HG03442 (cell line): Measurements from ENCODE around the gene PUS10.

Source experiments
- ATAC-seq: cut with Tn5 transposase; IDR thresholded peaks from one replicate; pipeline ENCODE4 v1.9.1; 2021; ENCODE audit warnings: mild to moderate bottlenecking, moderate library complexity; ENCODE audit not compliant: unreplicated experiment

PUS10 gene

GRCh38 chr2:60974652-60975051, 43.4 kb downstream of the PUS10 start:
- no peak for ATAC-seq

- ATAC-seq, result no peak
Measured at GRCh38 chr2:60973705-60974104, 44.4 kb downstream of the PUS10 start.

- no peak for ATAC-seq
Measured at GRCh38 chr2:60972889-60973656, 45.0 kb downstream of the PUS10 start.

- peak; percentile 50 for ATAC-seq
Measured at GRCh38 chr2:60966507-60967405, 51.3 kb downstream of the PUS10 start.

- no peak for ATAC-seq
Measured at GRCh38 chr2:60965499-60965785, 52.6 kb downstream of the PUS10 start.

GRCh38 chr2:60964651-60965498, 53.2 kb downstream of the PUS10 start:
- no peak for ATAC-seq

- no peak for ATAC-seq
Measured at GRCh38 chr2:60963190-60963589, 54.9 kb downstream of the PUS10 start.

GRCh38 chr2:60962528-60962927, 55.5 kb downstream of the PUS10 start:
- no peak for ATAC-seq

GRCh38 chr2:60961457-60961856, 56.6 kb downstream of the PUS10 start:
- ATAC-seq, result no peak

- no peak for ATAC-seq
Measured at GRCh38 chr2:60960706-60961105, 57.3 kb downstream of the PUS10 start.

GRCh38 chr2:60959501-60959900, 58.6 kb downstream of the PUS10 start:
- ATAC-seq, result no peak

GRCh38 chr2:60958800-60959199, 59.3 kb downstream of the PUS10 start:
- ATAC-seq, result no peak

- ATAC-seq, result no peak
Measured at GRCh38 chr2:60958361-60958760, 59.7 kb downstream of the PUS10 start.

- no peak for ATAC-seq
Measured at GRCh38 chr2:60957643-60958042, 60.4 kb downstream of the PUS10 start.

- no peak for ATAC-seq
Measured at GRCh38 chr2:60957224-60957623, 60.8 kb downstream of the PUS10 start.

GRCh38 chr2:60954139-60954538, 63.9 kb downstream of the PUS10 start:
- ATAC-seq, result peak; percentile 39

- ATAC-seq, result no peak
Measured at GRCh38 chr2:60948926-60949579, 69.0 kb downstream of the PUS10 start.

GRCh38 chr2:60948161-60948560, 69.9 kb downstream of the PUS10 start:
- ATAC-seq, result no peak

- no peak for ATAC-seq
Measured at GRCh38 chr2:60947056-60947455, 71.0 kb downstream of the PUS10 start.

GRCh38 chr2:60945341-60945740, 72.7 kb downstream of the PUS10 start:
- ATAC-seq, result no peak

- ATAC-seq, result no peak
Measured at GRCh38 chr2:60939622-60940021, 78.4 kb downstream of the PUS10 start.
